Measurements from ENCODE around the gene S100A8.

Gene S100A8

DNA sequence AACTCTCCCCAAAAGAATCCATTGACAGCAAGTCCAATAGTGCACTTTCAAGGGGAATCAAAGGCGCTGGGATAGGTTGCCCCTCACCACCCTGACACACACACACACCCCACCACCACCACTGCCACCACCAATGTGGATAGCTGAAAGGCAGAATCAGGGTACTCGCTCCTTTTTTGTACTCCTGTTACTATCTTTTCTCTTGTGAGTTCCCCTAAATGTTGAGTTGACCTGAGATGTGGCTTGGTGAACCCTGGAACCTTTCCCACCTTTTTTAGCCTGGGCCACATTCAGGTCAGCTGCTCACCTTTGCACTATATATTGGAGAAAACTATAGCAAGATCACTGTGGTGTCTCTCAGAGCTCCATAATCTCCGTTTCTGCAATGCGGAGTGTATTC is 3.9 kb downstream of the S100A8 start:
- Histone ChIP-seq H3K36me3 (ENCODE audit: control insufficient read depth, insufficient read depth, low read length, severe bottlenecking) (no peaks in the 10 kb centered on the region), H3K9me3 (ENCODE audit: control insufficient read depth, low read length) (peaks cover 14% of the 10 kb centered on the region), H3K27me3 (replicated peaks; ENCODE audit: control insufficient read depth, insufficient read depth, low read length) (peaks cover 50% of the 10 kb centered on the region), H3K9ac (ENCODE audit: low read length) (no peak overlapping the region), H3K4me1 (ENCODE audit: control insufficient read depth, insufficient read depth, low read length) (peaks cover 4% of the 10 kb centered on the region), H3K4me3 (ENCODE audit: low read length) (no peak overlapping the region)
- DNase-seq (ENCODE audit: low read depth), result no peak

DNA sequence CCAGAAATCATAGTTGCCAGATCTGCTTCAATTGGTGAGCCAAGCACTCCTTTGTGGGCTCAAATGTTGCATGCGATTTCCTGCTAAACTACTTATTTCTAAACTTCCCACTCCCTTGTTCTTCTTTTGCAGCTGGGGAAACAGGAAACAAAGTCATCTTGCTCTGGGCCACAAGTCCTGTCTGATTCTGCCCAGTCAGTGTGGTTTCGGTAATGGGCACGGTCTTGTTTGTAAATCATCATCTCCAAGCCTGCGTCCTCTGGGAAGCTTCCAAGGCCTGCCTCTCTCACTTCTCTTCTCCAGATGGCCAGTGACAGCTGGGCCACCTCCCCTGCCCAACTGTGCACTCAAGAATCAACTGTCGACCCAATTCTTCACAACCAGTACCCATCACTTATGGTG is 4.4 kb downstream of the S100A8 start:
- no peak for DNase-seq (ENCODE audit: low read depth)
- no peak overlapping the region for H3K9ac ChIP-seq (ENCODE audit: low read length)
- H3K36me3 ChIP-seq (ENCODE audit: control insufficient read depth, insufficient read depth, low read length, severe bottlenecking), result no peaks in the 10 kb centered on the region
- H3K27me3 ChIP-seq (replicated peaks; ENCODE audit: control insufficient read depth, insufficient read depth, low read length), result peaks cover 45% of the 10 kb centered on the region
- no peak overlapping the region for H3K4me3 ChIP-seq (ENCODE audit: low read length)
- H3K4me1 ChIP-seq (ENCODE audit: control insufficient read depth, insufficient read depth, low read length), result peaks cover 4% of the 10 kb centered on the region
- H3K9me3 ChIP-seq (ENCODE audit: control insufficient read depth, low read length), result peaks cover 19% of the 10 kb centered on the region

DNA sequence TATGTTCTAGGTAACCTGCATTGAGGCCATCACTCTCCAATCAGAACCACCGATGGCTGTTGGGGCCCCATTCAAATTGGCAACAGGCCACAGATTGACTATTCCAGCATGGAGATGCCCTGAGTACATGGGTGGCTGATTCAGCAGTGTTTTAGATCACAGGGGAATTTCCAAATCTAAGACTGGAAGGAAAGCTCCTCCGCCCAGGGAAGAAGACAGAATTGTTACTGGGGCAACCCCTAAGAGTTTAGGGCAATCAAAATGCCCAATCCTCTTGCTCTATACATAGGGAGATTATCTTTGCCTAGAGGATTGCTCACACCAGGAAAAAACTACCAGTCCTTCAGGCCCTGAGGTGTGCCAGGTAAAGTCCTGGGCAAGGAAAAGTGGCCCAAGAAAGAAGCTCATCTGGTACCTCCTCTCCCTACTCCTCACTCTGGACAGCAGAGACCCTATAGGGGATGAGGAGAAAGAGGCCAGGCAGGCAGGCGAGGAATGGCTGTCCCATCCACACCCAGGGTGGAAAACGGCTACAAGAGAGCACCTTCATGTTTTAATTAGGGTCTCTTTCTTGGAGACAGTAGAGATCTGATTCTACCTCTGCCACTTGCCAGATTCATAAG is 5.8 kb downstream of the S100A8 start:
- DNase-seq (ENCODE audit: low read depth), result no peak
- H3K27me3 ChIP-seq (replicated peaks; ENCODE audit: control insufficient read depth, insufficient read depth, low read length), result peaks cover 37% of the 10 kb centered on the region
- H3K9me3 ChIP-seq (ENCODE audit: control insufficient read depth, low read length), result peaks cover 21% of the 10 kb centered on the region
- no peak overlapping the region for H3K4me3 ChIP-seq (ENCODE audit: low read length)
- no peak overlapping the region for H3K9ac ChIP-seq (ENCODE audit: low read length)
- no peaks in the 10 kb centered on the region for H3K36me3 ChIP-seq (ENCODE audit: control insufficient read depth, insufficient read depth, low read length, severe bottlenecking)
- no peaks in the 10 kb centered on the region for H3K4me1 ChIP-seq (ENCODE audit: control insufficient read depth, insufficient read depth, low read length)

GRCh38 chr1:153380711-153381110 is 10.2 kb downstream of the S100A8 start:
- Histone ChIP-seq H3K4me1 (ENCODE audit: control insufficient read depth, insufficient read depth, low read length) (peaks cover 3% of the 10 kb centered on the region), H3K36me3 (ENCODE audit: control insufficient read depth, insufficient read depth, low read length, severe bottlenecking) (no peaks in the 10 kb centered on the region), H3K27me3 (replicated peaks; ENCODE audit: control insufficient read depth, insufficient read depth, low read length) (peaks cover 31% of the 10 kb centered on the region), H3K9me3 (ENCODE audit: control insufficient read depth, low read length) (peaks cover 21% of the 10 kb centered on the region), H3K9ac (ENCODE audit: low read length) (no peak overlapping the region), H3K4me3 (ENCODE audit: low read length) (no peak overlapping the region)
- no peak for DNase-seq (ENCODE audit: low read depth)

GRCh38 chr1:153379591-153379990 is 11.3 kb downstream of the S100A8 start:
- DNase-seq (ENCODE audit: low read depth), result no peak
- H3K4me1 ChIP-seq (ENCODE audit: control insufficient read depth, insufficient read depth, low read length), result peaks cover 10% of the 10 kb centered on the region
- H3K36me3 ChIP-seq (ENCODE audit: control insufficient read depth, insufficient read depth, low read length, severe bottlenecking), result no peaks in the 10 kb centered on the region
- no peak overlapping the region for H3K4me3 ChIP-seq (ENCODE audit: low read length)
- H3K27me3 ChIP-seq (replicated peaks; ENCODE audit: control insufficient read depth, insufficient read depth, low read length), result peaks cover 30% of the 10 kb centered on the region
- H3K9ac ChIP-seq (ENCODE audit: low read length), result no peak overlapping the region
- peaks cover 21% of the 10 kb centered on the region for H3K9me3 ChIP-seq (ENCODE audit: control insufficient read depth, low read length)

- H3K36me3 ChIP-seq (ENCODE audit: control insufficient read depth, insufficient read depth, low read length, severe bottlenecking), result no peaks in the 10 kb centered on the region
- no peak within 1 kb of the TSS for H3K9ac ChIP-seq (ENCODE audit: low read length)
- peak; percentile 83 for DNase-seq (ENCODE audit: low read depth)
- peaks cover 10% of the 10 kb centered on the region for H3K4me1 ChIP-seq (ENCODE audit: control insufficient read depth, insufficient read depth, low read length)
- no peaks in the 10 kb centered on the region for H3K9me3 ChIP-seq (ENCODE audit: control insufficient read depth, low read length)
- H3K27me3 ChIP-seq (replicated peaks; ENCODE audit: control insufficient read depth, insufficient read depth, low read length), result peaks cover 23% of the 10 kb centered on the region
- no peak within 1 kb of the TSS for H3K4me3 ChIP-seq (ENCODE audit: low read length)
Observed at GRCh38 chr1:153375511-153375910, 15.4 kb downstream of the S100A8 start, which contains the start of gene S100A12. Gene S100A12, minus strand, starts transcription at chr1:153375621. Its CDS starts 1,029 bp downstream, at chr1:153374592.

- Histone ChIP-seq H3K4me1 (ENCODE audit: control insufficient read depth, insufficient read depth, low read length) (peaks cover 10% of the 10 kb centered on the region), H3K9ac (ENCODE audit: low read length) (no peak overlapping the region)
- no peak for DNase-seq (ENCODE audit: low read depth)
Observed at GRCh38 chr1:153374071-153374470, 16.8 kb downstream of the S100A8 start.

DNA sequence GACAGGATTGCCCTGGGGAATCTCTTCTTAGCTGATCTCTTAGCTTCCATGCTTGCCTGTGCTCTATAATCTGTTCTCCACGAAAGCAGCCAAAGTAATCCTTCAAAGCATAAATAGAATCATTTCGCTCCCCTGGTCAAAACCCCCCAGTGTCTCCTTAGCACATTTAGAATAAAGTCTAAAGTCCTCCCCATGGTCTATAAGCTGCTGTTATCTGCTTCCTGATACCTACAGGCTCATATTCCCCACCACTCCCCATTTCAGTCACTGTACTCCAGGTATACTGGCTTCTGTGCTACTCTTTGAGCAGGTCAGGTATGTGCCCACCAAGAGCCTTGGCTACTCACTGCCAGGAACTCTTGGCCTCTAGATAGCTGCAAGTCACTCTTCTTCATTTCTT is 18.3 kb downstream of the S100A8 start:
- no peak overlapping the region for H3K4me3 ChIP-seq (ENCODE audit: low read length)
- no peaks in the 10 kb centered on the region for H3K36me3 ChIP-seq (ENCODE audit: control insufficient read depth, insufficient read depth, low read length, severe bottlenecking)
- H3K27me3 ChIP-seq (replicated peaks; ENCODE audit: control insufficient read depth, insufficient read depth, low read length), result peaks cover 23% of the 10 kb centered on the region
- H3K9me3 ChIP-seq (ENCODE audit: control insufficient read depth, low read length), result no peaks in the 10 kb centered on the region
- no peak overlapping the region for H3K9ac ChIP-seq (ENCODE audit: low read length)
- peaks cover 10% of the 10 kb centered on the region for H3K4me1 ChIP-seq (ENCODE audit: control insufficient read depth, insufficient read depth, low read length)
- DNase-seq (ENCODE audit: low read depth), result no peak

More at GRCh38 chr1:153374071-153374470, 16.8 kb downstream of the S100A8 start:
- no peaks in the 10 kb centered on the region for H3K36me3 ChIP-seq (ENCODE audit: control insufficient read depth, insufficient read depth, low read length, severe bottlenecking)
- peaks cover 20% of the 10 kb centered on the region for H3K27me3 ChIP-seq (replicated peaks; ENCODE audit: control insufficient read depth, insufficient read depth, low read length)
- no peaks in the 10 kb centered on the region for H3K9me3 ChIP-seq (ENCODE audit: control insufficient read depth, low read length)
- H3K4me3 ChIP-seq (ENCODE audit: low read length), result no peak overlapping the region

GRCh38 chr1:153371231-153371630 is 19.6 kb downstream of the S100A8 start:
- no peak overlapping the region for H3K9ac ChIP-seq (ENCODE audit: low read length)
- H3K4me1 ChIP-seq (ENCODE audit: control insufficient read depth, insufficient read depth, low read length), result peaks cover 10% of the 10 kb centered on the region
- DNase-seq (ENCODE audit: low read depth), result no peak
- H3K9me3 ChIP-seq (ENCODE audit: control insufficient read depth, low read length), result no peaks in the 10 kb centered on the region
- H3K4me3 ChIP-seq (ENCODE audit: low read length), result no peak overlapping the region
- H3K27me3 ChIP-seq (replicated peaks; ENCODE audit: control insufficient read depth, insufficient read depth, low read length), result peaks cover 33% of the 10 kb centered on the region
- no peaks in the 10 kb centered on the region for H3K36me3 ChIP-seq (ENCODE audit: control insufficient read depth, insufficient read depth, low read length, severe bottlenecking)

DNA sequence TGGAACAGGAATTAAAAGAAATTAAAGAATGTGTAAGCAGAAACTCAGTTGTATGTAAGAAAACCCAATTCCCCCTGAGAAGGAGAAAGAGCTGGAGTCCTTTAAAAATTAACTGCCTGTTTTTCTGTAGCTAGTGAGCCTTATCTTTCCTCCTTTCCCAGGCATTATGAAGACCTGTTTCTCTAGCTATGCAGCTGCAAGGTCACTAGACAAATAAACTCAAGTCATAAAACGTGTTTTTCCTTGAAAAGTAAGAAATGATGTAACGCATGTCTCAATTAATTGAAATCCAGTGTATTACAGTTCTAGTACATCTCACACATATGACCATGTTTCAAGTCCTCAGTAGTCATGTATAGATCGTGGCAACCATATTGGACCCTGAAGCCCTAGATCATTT is 20.7 kb downstream of the S100A8 start:
- Histone ChIP-seq H3K36me3 (ENCODE audit: control insufficient read depth, insufficient read depth, low read length, severe bottlenecking) (no peaks in the 10 kb centered on the region), H3K9ac (ENCODE audit: low read length) (no peak overlapping the region), H3K4me1 (ENCODE audit: control insufficient read depth, insufficient read depth, low read length) (peaks cover under 1% of the 10 kb centered on the region), H3K9me3 (ENCODE audit: control insufficient read depth, low read length) (no peaks in the 10 kb centered on the region), H3K4me3 (ENCODE audit: low read length) (no peak overlapping the region), H3K27me3 (replicated peaks; ENCODE audit: control insufficient read depth, insufficient read depth, low read length) (peaks cover 34% of the 10 kb centered on the region)
- no peak for DNase-seq (ENCODE audit: low read depth)

GRCh38 chr1:153368495-153368894 is 22.4 kb downstream of the S100A8 start:
- peaks cover 40% of the 10 kb centered on the region for H3K27me3 ChIP-seq (replicated peaks; ENCODE audit: control insufficient read depth, insufficient read depth, low read length)
- no peaks in the 10 kb centered on the region for H3K4me1 ChIP-seq (ENCODE audit: control insufficient read depth, insufficient read depth, low read length)
- no peak overlapping the region for H3K9ac ChIP-seq (ENCODE audit: low read length)
- no peak for DNase-seq (ENCODE audit: low read depth)
- no peaks in the 10 kb centered on the region for H3K36me3 ChIP-seq (ENCODE audit: control insufficient read depth, insufficient read depth, low read length, severe bottlenecking)
- H3K4me3 ChIP-seq (ENCODE audit: low read length), result no peak overlapping the region
- no peaks in the 10 kb centered on the region for H3K9me3 ChIP-seq (ENCODE audit: control insufficient read depth, low read length)

- Histone ChIP-seq H3K27me3 (replicated peaks; ENCODE audit: control insufficient read depth, insufficient read depth, low read length) (peaks cover 40% of the 10 kb centered on the region), H3K4me1 (ENCODE audit: control insufficient read depth, insufficient read depth, low read length) (no peaks in the 10 kb centered on the region), H3K36me3 (ENCODE audit: control insufficient read depth, insufficient read depth, low read length, severe bottlenecking) (no peaks in the 10 kb centered on the region), H3K9ac (ENCODE audit: low read length) (no peak overlapping the region), H3K9me3 (ENCODE audit: control insufficient read depth, low read length) (no peaks in the 10 kb centered on the region), H3K4me3 (ENCODE audit: low read length) (no peak overlapping the region)
- DNase-seq (ENCODE audit: low read depth), result no peak
Observed at GRCh38 chr1:153367090-153367489, 23.8 kb downstream of the S100A8 start.
